ENCODE data around the gene NHSL2. TPM values are rescaled to one million over a fixed set of nuclear protein-coding genes. Genes with fewer than 3 reads are reported as not detected.

Gene NHSL2
- total RNA-seq, 1 experiment from 2014 or later: 0.58 TPM

DNA sequence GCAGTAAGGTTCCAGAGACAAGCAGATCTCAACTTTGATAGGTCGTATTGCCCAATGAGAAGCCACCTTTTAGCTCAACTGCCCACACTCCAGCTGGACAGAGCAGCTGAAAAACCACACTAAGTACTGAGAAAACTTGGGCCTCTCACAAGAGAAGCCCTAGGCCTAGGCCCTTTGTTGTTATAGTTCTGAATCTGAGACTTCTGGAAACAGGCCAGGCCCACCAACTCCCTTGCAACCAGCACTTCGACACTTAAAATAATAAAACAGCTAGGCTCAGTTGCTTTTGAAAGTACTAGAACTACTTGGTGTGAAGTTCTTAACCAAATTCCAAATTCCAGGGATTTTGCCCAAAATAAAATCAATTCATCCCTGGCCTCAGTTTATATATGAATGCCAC, 234.5 kb downstream of the NHSL2 start:
- ChIA-PET CTCF (no interaction called here), POLR2A (ENCODE audit: low non-redundant PET) (no interaction called here)

DNA sequence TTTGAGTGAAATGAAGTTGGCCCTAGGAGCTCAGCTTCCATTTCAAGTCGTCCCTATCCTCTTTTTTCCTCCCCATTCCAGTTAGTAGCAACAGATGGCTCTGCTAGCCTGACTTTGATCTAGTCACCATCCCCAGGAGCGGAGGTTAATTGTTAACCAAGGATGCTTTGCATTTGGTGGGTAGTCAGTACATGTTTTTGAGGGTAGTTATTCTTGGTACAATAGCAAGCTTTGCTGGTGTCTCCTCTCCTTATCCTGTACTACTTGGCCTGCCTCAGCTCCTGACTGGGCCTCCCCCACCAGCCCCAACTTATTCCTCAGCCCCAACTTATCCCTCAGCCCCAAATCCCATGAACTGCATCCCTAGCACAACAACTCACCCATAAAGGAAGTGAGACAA, 235.9 kb downstream of the NHSL2 start:
- CTCF ChIA-PET: no interaction called here
- peaks cover 9% of the 10 kb centered on the region for H3K27me3 ChIP-seq (replicated peaks; ENCODE audit: insufficient read depth, low read depth, low read length, poor library complexity)
- DNase-seq (ENCODE audit: low spot score): no peak
- POLR2A ChIA-PET (ENCODE audit: low non-redundant PET): no interaction called here
- intact Hi-C loops (cut with micrococcal nuclease; ENCODE audit: unreplicated experiment): no loop called here
- TF ChIP-seq, protein P1, sequence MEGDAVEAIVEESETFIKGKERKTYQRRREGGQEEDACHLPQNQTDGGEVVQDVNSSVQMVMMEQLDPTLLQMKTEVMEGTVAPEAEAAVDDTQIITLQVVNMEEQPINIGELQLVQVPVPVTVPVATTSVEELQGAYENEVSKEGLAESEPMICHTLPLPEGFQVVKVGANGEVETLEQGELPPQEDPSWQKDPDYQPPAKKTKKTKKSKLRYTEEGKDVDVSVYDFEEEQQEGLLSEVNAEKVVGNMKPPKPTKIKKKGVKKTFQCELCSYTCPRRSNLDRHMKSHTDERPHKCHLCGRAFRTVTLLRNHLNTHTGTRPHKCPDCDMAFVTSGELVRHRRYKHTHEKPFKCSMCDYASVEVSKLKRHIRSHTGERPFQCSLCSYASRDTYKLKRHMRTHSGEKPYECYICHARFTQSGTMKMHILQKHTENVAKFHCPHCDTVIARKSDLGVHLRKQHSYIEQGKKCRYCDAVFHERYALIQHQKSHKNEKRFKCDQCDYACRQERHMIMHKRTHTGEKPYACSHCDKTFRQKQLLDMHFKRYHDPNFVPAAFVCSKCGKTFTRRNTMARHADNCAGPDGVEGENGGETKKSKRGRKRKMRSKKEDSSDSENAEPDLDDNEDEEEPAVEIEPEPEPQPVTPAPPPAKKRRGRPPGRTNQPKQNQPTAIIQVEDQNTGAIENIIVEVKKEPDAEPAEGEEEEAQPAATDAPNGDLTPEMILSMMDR (conservative IDR thresholded peaks at IDR 0.05; ENCODE audit: low read depth, low read length): no peak
- no peak for TF ChIP-seq EZH2 (IDR thresholded peaks at IDR 0.05; ENCODE audit: borderline replicate concordance, low read depth, low read length, poor library complexity, severe bottlenecking)
- H3K4me1 ChIP-seq (ENCODE audit: insufficient read depth, low read length, poor library complexity, severe bottlenecking): no peaks in the 10 kb centered on the region
- H3K4me3 ChIP-seq (ENCODE audit: low read depth, low read length, poor library complexity, severe bottlenecking): no peak overlapping the region
- H3K27ac ChIP-seq (ENCODE audit: low read depth, low read length, poor library complexity, severe bottlenecking): no peak overlapping the region
- no peaks in the 10 kb centered on the region for H3K36me3 ChIP-seq (ENCODE audit: insufficient read depth, low read length, poor library complexity, severe bottlenecking)
- BruUV-seq (replicated peaks): no TSS peak
- H3K9me3 ChIP-seq (ENCODE audit: low read depth, low read length, poor library complexity, severe bottlenecking): no peaks in the 10 kb centered on the region

More for the DNA sequence above, 234.5 kb downstream of the NHSL2 start:
- TF ChIP-seq, protein P1 (conservative IDR thresholded peaks at IDR 0.05; ENCODE audit: low read depth, low read length): no peak
- no peak for TF ChIP-seq EZH2 (IDR thresholded peaks at IDR 0.05; ENCODE audit: borderline replicate concordance, low read depth, low read length, poor library complexity, severe bottlenecking)
- Histone ChIP-seq H3K4me3 (ENCODE audit: low read depth, low read length, poor library complexity, severe bottlenecking) (no peak overlapping the region), H3K4me1 (ENCODE audit: insufficient read depth, low read length, poor library complexity, severe bottlenecking) (no peaks in the 10 kb centered on the region), H3K27ac (ENCODE audit: low read depth, low read length, poor library complexity, severe bottlenecking) (no peak overlapping the region), H3K27me3 (replicated peaks; ENCODE audit: insufficient read depth, low read depth, low read length, poor library complexity) (peaks cover 9% of the 10 kb centered on the region), H3K9me3 (ENCODE audit: low read depth, low read length, poor library complexity, severe bottlenecking) (no peaks in the 10 kb centered on the region), H3K36me3 (ENCODE audit: insufficient read depth, low read length, poor library complexity, severe bottlenecking) (no peaks in the 10 kb centered on the region)
- no TSS peak for BruUV-seq (replicated peaks)
- DNase-seq (ENCODE audit: low spot score): no peak
- intact Hi-C loops (cut with micrococcal nuclease; ENCODE audit: unreplicated experiment): no loop called here

DNA sequence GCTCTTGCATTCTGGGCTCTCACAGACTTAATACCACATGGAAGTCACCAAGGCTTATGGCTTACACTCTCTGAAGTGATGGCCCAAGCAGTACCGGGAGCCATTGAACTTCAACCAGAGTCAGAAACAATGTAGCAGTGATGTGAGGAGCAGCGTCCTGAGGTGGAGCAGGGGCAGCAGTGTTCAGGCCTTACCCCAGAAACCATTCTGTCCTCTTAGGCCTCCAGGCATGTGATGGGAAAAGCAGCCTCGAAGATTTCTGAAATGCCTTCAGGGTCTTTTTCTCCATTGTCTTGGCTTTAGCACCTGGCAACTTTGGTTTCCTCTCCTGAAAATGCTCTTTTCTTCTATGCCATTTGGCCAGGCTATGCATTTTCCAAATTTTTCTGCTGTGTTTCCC, 248.1 kb downstream of the NHSL2 start:
- ChIA-PET POLR2A (ENCODE audit: low non-redundant PET) (no interaction called here), CTCF (interaction anchor here (0.7 kb wide), 1 partner anchor 32 kb away, joined by 11 read pairs; no protein-coding TSS in a partner anchor)
- no TSS peak for BruUV-seq (replicated peaks)
- Histone ChIP-seq H3K4me3 (ENCODE audit: low read depth, low read length, poor library complexity, severe bottlenecking) (no peak overlapping the region), H3K4me1 (ENCODE audit: insufficient read depth, low read length, poor library complexity, severe bottlenecking) (no peaks in the 10 kb centered on the region), H3K27me3 (replicated peaks; ENCODE audit: insufficient read depth, low read depth, low read length, poor library complexity) (no peaks in the 10 kb centered on the region), H3K27ac (ENCODE audit: low read depth, low read length, poor library complexity, severe bottlenecking) (no peak overlapping the region), H3K9me3 (ENCODE audit: low read depth, low read length, poor library complexity, severe bottlenecking) (no peaks in the 10 kb centered on the region), H3K36me3 (ENCODE audit: insufficient read depth, low read length, poor library complexity, severe bottlenecking) (no peaks in the 10 kb centered on the region)
- intact Hi-C loops (cut with micrococcal nuclease; ENCODE audit: unreplicated experiment): no loop called here
- no peak for DNase-seq (ENCODE audit: low spot score)
- TF ChIP-seq EZH2 (IDR thresholded peaks at IDR 0.05; ENCODE audit: borderline replicate concordance, low read depth, low read length, poor library complexity, severe bottlenecking): no peak
- TF ChIP-seq, protein P1 (conservative IDR thresholded peaks at IDR 0.05; ENCODE audit: low read depth, low read length): no peak

All from A673 (cell line).